ENCODE data around the gene RASD2. TPM values are rescaled to one million over a fixed set of nuclear protein-coding genes. Genes with fewer than 3 reads are reported as not detected.

The RASD2 gene
- total and polyA plus RNA-seq, 9 donors: 2.9 to 22.5 (median 12.0) TPM

- no peak for DNase-seq
- H3K36me3 ChIP-seq (ENCODE audit: control insufficient read depth, insufficient read depth, low read length): no peaks in the 10 kb centered on the region
- H3K27ac ChIP-seq (ENCODE audit: low read length): no peak overlapping the region
- no peaks in the 10 kb centered on the region for H3K27me3 ChIP-seq (ENCODE audit: control insufficient read depth, insufficient read depth, low read length)
- H3K4me3 ChIP-seq (ENCODE audit: low read length): no peak overlapping the region
- H3K9me3 ChIP-seq (replicated peaks; ENCODE audit: control insufficient read depth, low read depth, low read length): no peaks in the 10 kb centered on the region
- WGBS (ENCODE audit: insufficient coverage): no CpG with 5 or more reads among the region's 5 CpGs
- peaks cover 19% of the 10 kb centered on the region for H3K4me1 ChIP-seq (ENCODE audit: control insufficient read depth, insufficient read depth, low read length)
Measured at GRCh38 chr22:35581023-35581413, 40.4 kb downstream of the RASD2 start.

GRCh38 chr22:35582218-35582860 lies 41.7 kb downstream of the RASD2 start:
- peak; percentile 45 for DNase-seq
- Histone ChIP-seq H3K9me3 (replicated peaks; ENCODE audit: control insufficient read depth, low read depth, low read length) (peaks cover 4% of the 10 kb centered on the region), H3K4me1 (ENCODE audit: control insufficient read depth, insufficient read depth, low read length) (peaks cover 26% of the 10 kb centered on the region), H3K27me3 (ENCODE audit: control insufficient read depth, insufficient read depth, low read length) (no peaks in the 10 kb centered on the region), H3K4me3 (ENCODE audit: low read length) (no peak overlapping the region), H3K36me3 (ENCODE audit: control insufficient read depth, insufficient read depth, low read length) (no peaks in the 10 kb centered on the region), H3K27ac (ENCODE audit: low read length) (no peak overlapping the region)
- WGBS (ENCODE audit: insufficient coverage): 74% methylated on average over 4 of the region's 11 CpGs

- Histone ChIP-seq H3K36me3 (ENCODE audit: control insufficient read depth, insufficient read depth, low read length) (no peaks in the 10 kb centered on the region), H3K27me3 (ENCODE audit: control insufficient read depth, insufficient read depth, low read length) (no peaks in the 10 kb centered on the region), H3K4me1 (ENCODE audit: control insufficient read depth, insufficient read depth, low read length) (peaks cover 33% of the 10 kb centered on the region), H3K9me3 (replicated peaks; ENCODE audit: control insufficient read depth, low read depth, low read length) (peaks cover 4% of the 10 kb centered on the region), H3K27ac (ENCODE audit: low read length) (no peak overlapping the region), H3K4me3 (ENCODE audit: low read length) (no peak overlapping the region)
- WGBS (ENCODE audit: insufficient coverage): 34% methylated on average over 7 of the region's 13 CpGs
- peak; percentile 62 for DNase-seq
Measured at GRCh38 chr22:35582861-35583670, 42.4 kb downstream of the RASD2 start.

- no peak for DNase-seq
- Histone ChIP-seq H3K36me3 (ENCODE audit: control insufficient read depth, insufficient read depth, low read length) (no peaks in the 10 kb centered on the region), H3K9me3 (replicated peaks; ENCODE audit: control insufficient read depth, low read depth, low read length) (peaks cover 4% of the 10 kb centered on the region), H3K4me1 (ENCODE audit: control insufficient read depth, insufficient read depth, low read length) (peaks cover 60% of the 10 kb centered on the region), H3K4me3 (ENCODE audit: low read length) (no peak overlapping the region), H3K27me3 (ENCODE audit: control insufficient read depth, insufficient read depth, low read length) (peaks cover 2% of the 10 kb centered on the region), H3K27ac (ENCODE audit: low read length) (peak overlapping the region; percentile 54)
Measured at GRCh38 chr22:35586771-35587170, 46.1 kb downstream of the RASD2 start.

- Histone ChIP-seq H3K9me3 (replicated peaks; ENCODE audit: control insufficient read depth, low read depth, low read length) (peaks cover 4% of the 10 kb centered on the region), H3K27me3 (ENCODE audit: control insufficient read depth, insufficient read depth, low read length) (peaks cover 2% of the 10 kb centered on the region), H3K4me1 (ENCODE audit: control insufficient read depth, insufficient read depth, low read length) (peaks cover 65% of the 10 kb centered on the region), H3K27ac (ENCODE audit: low read length) (peak overlapping the region; percentile 88), H3K4me3 (ENCODE audit: low read length) (no peak overlapping the region), H3K36me3 (ENCODE audit: control insufficient read depth, insufficient read depth, low read length) (no peaks in the 10 kb centered on the region)
- WGBS (ENCODE audit: insufficient coverage): 51% methylated on average over 3 of the region's 6 CpGs
- peak; percentile 84 for DNase-seq
Measured at GRCh38 chr22:35587447-35587870, 46.8 kb downstream of the RASD2 start.

- Histone ChIP-seq H3K9me3 (replicated peaks; ENCODE audit: control insufficient read depth, low read depth, low read length) (peaks cover 4% of the 10 kb centered on the region), H3K4me3 (ENCODE audit: low read length) (no peak overlapping the region), H3K36me3 (ENCODE audit: control insufficient read depth, insufficient read depth, low read length) (no peaks in the 10 kb centered on the region), H3K27me3 (ENCODE audit: control insufficient read depth, insufficient read depth, low read length) (peaks cover 2% of the 10 kb centered on the region), H3K4me1 (ENCODE audit: control insufficient read depth, insufficient read depth, low read length) (peaks cover 65% of the 10 kb centered on the region), H3K27ac (ENCODE audit: low read length) (peak overlapping the region; percentile 88)
- WGBS (ENCODE audit: insufficient coverage): 62% methylated on average over 5 of the region's 5 CpGs
- DNase-seq: no peak
Measured at GRCh38 chr22:35587896-35588295, 47.3 kb downstream of the RASD2 start.

- DNase-seq: no peak
- H3K27me3 ChIP-seq (ENCODE audit: control insufficient read depth, insufficient read depth, low read length): peaks cover 2% of the 10 kb centered on the region
- WGBS (ENCODE audit: insufficient coverage): 77% methylated on average over 4 of the region's 11 CpGs
- peak overlapping the region; percentile 1 for H3K27ac ChIP-seq (ENCODE audit: low read length)
- H3K4me1 ChIP-seq (ENCODE audit: control insufficient read depth, insufficient read depth, low read length): peaks cover 71% of the 10 kb centered on the region
- no peak overlapping the region for H3K4me3 ChIP-seq (ENCODE audit: low read length)
- no peaks in the 10 kb centered on the region for H3K36me3 ChIP-seq (ENCODE audit: control insufficient read depth, insufficient read depth, low read length)
- peaks cover 4% of the 10 kb centered on the region for H3K9me3 ChIP-seq (replicated peaks; ENCODE audit: control insufficient read depth, low read depth, low read length)
Measured at GRCh38 chr22:35589071-35589755, 48.6 kb downstream of the RASD2 start.

GRCh38 chr22:35589756-35590093 lies 49.1 kb downstream of the RASD2 start:
- peaks cover 2% of the 10 kb centered on the region for H3K27me3 ChIP-seq (ENCODE audit: control insufficient read depth, insufficient read depth, low read length)
- H3K36me3 ChIP-seq (ENCODE audit: control insufficient read depth, insufficient read depth, low read length): no peaks in the 10 kb centered on the region
- H3K27ac ChIP-seq (ENCODE audit: low read length): no peak overlapping the region
- H3K9me3 ChIP-seq (replicated peaks; ENCODE audit: control insufficient read depth, low read depth, low read length): peaks cover 4% of the 10 kb centered on the region
- no peak for DNase-seq
- H3K4me1 ChIP-seq (ENCODE audit: control insufficient read depth, insufficient read depth, low read length): peaks cover 74% of the 10 kb centered on the region
- WGBS (ENCODE audit: insufficient coverage): 85% methylated on average over 4 of the region's 6 CpGs
- no peak overlapping the region for H3K4me3 ChIP-seq (ENCODE audit: low read length)

GRCh38 chr22:35590634-35591295 lies 50.1 kb downstream of the RASD2 start:
- H3K4me1 ChIP-seq (ENCODE audit: control insufficient read depth, insufficient read depth, low read length): peaks cover 74% of the 10 kb centered on the region
- 60% methylated on average over 10 of the region's 13 CpGs for WGBS (ENCODE audit: insufficient coverage)

More at GRCh38 chr22:35590634-35591295, 50.1 kb downstream of the RASD2 start:
- Histone ChIP-seq H3K27me3 (ENCODE audit: control insufficient read depth, insufficient read depth, low read length) (peaks cover 2% of the 10 kb centered on the region), H3K9me3 (replicated peaks; ENCODE audit: control insufficient read depth, low read depth, low read length) (peaks cover 4% of the 10 kb centered on the region), H3K27ac (ENCODE audit: low read length) (peak overlapping the region; percentile 82), H3K4me3 (ENCODE audit: low read length) (no peak overlapping the region), H3K36me3 (ENCODE audit: control insufficient read depth, insufficient read depth, low read length) (no peaks in the 10 kb centered on the region)
- peak; percentile 77 for DNase-seq

Measured in muscle of leg (tissue), 11 donors.